OCI-LY3 (cell line): ENCODE data around the gene GGPS1.

Experiments used
- CTCF ChIP-seq: fragments of 200-600, 300-600 bp; sonication (generic); IDR thresholded peaks from 2 replicates; pipeline ENCODE4 v1.5.1; 2014; ENCODE audit warnings: antibody characterized with exemption, low read length, low read depth
- EZH2phosphoT487 ChIP-seq: fragments of 200-600 bp; shearing (Covaris generic); IDR thresholded peaks from 2 replicates; pipeline ENCODE4 v1.6.1; 2018; ENCODE audit warnings: antibody characterized with exemption, mixed run types, low read depth

DNA sequence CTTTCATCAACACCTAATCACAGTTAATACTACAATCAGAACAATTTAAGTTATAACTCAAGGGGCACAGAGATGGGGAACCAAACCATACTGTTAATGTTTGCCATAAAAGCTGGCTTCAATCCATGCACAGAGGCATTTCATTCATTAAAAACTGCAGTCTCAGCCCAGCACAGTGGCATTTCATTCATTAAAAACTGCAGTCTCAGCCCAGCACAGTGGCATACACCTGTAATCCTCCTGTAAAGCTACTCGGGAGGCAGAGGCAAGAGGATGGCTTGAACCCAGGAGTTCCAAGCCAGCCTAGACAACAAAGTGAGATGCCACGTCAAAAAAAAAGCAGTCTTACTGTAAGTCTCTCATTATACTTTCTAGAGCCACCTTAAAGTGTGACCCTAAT is 29.6 kb upstream of the GGPS1 start:
- TF ChIP-seq CTCF (no peak), EZH2phosphoT487 (no peak)
